HepG2 (cell line): ENCODE measurements around the gene PCSK2. TPM values are rescaled to one million over a fixed set of nuclear protein-coding genes. Genes with fewer than 3 reads are reported as not detected.

Experiments used
- ERF ChIP-seq: IDR thresholded peaks from 2 replicates; pipeline ENCODE4 v1.6.1; 2018; ENCODE audit warnings: missing biosample characterization, missing genetic modification reagents
- HNF4A ChIP-seq: sonication (generic); formaldehyde crosslinking; IDR thresholded peaks from 2 replicates; pipeline ENCODE4 v1.4.0; 2020; ENCODE audit warnings: missing genetic modification reagents
- HNRNPUL1 ChIP-seq: fragments of 200-400 bp; formaldehyde crosslinking; IDR thresholded peaks from 2 replicates; pipeline ENCODE4 v1.6.1; 2017; ENCODE audit warnings: low read depth, mild to moderate bottlenecking, low read length, moderate library complexity
- HOXA5 ChIP-seq: sonication (generic); formaldehyde crosslinking; IDR thresholded peaks from 2 replicates; pipeline ENCODE4 v1.4.0; 2020; ENCODE audit warnings: missing genetic modification reagents
- KAT7 ChIP-seq: IDR thresholded peaks from 2 replicates; pipeline ENCODE4 v1.6.1; 2018; ENCODE audit warnings: borderline replicate concordance, missing compliant biosample characterization
- PRDM15 ChIP-seq: sonication (generic); formaldehyde crosslinking; IDR thresholded peaks from 2 replicates; pipeline ENCODE4 v1.4.0; 2020; ENCODE audit warnings: missing genetic modification reagents
- PTBP1 ChIP-seq: fragments of 200-400 bp; formaldehyde crosslinking; IDR thresholded peaks from 2 replicates; pipeline ENCODE4 v1.6.1; 2018; ENCODE audit warnings: low read length, low read depth; ENCODE audit not compliant: poor library complexity, severe bottlenecking
- TEAD2 ChIP-seq: sonication (generic); formaldehyde crosslinking; IDR thresholded peaks from 2 replicates; pipeline ENCODE4 v1.9.0; 2021; ENCODE audit warnings: missing genetic modification reagents
- ZBTB3 ChIP-seq: sonication (generic); formaldehyde crosslinking; IDR thresholded peaks from 2 replicates; pipeline ENCODE4 v1.4.0; 2020; ENCODE audit warnings: low read depth, mild to moderate bottlenecking, moderate library complexity, missing genetic modification reagents, borderline replicate concordance
- ZMYM2 ChIP-seq: sonication (generic); formaldehyde crosslinking; IDR thresholded peaks from 2 replicates; pipeline ENCODE4 v1.8.0; 2022; ENCODE audit warnings: mild to moderate bottlenecking, missing genetic modification reagents
- ZNF17 ChIP-seq: sonication (generic); formaldehyde crosslinking; IDR thresholded peaks from 2 replicates; pipeline ENCODE4 v1.5.0; 2020; ENCODE audit warnings: mild to moderate bottlenecking, missing genetic modification reagents
- ZNF354B ChIP-seq: sonication (generic); formaldehyde crosslinking; IDR thresholded peaks from 2 replicates; pipeline ENCODE4 v1.8.0; 2022; ENCODE audit warnings: mild to moderate bottlenecking, missing genetic modification reagents
- ZNF615 ChIP-seq: sonication (generic); formaldehyde crosslinking; IDR thresholded peaks from 2 replicates; pipeline ENCODE4 v1.5.0; 2020; ENCODE audit warnings: mild to moderate bottlenecking, missing genetic modification reagents, borderline replicate concordance
- ZNF761 ChIP-seq: sonication (generic); formaldehyde crosslinking; conservative IDR thresholded peaks from 2 replicates; pipeline ENCODE4 v1.4.0; 2020; ENCODE audit warnings: mild to moderate bottlenecking, missing genetic modification reagents
- polyA plus RNA-seq, 8 experiments: library from polyadenylated mRNA; depleted of rRNA in 3 of 8; stranded (reverse) in 7 of 8; unstranded in 1 of 8; fragments of >200 nt; fragmentation: Illumina TruSeq in 4 of 8; extraction: Trizol in 4 of 8; gene quantifications; 2 replicates each; pipeline versions ENCODE4 v1.2.1 to v1.2.3, GENCODE V29; 2011 to 2016; ENCODE audit warnings: low read depth in 4 of 8, missing spikeins in 1 of 8, mixed read lengths in 1 of 8; ENCODE audit not compliant: insufficient read depth in 1 of 8
- total RNA-seq, 5 experiments: library from RNA; depleted of rRNA; stranded (reverse); fragments of >200 nt; fragmentation: Illumina TruSeq; extraction: Trizol; gene quantifications; 2 replicates each; pipeline ENCODE4 v1.2.3, GENCODE V29; 2016; ENCODE audit warnings: low read depth in 1 of 5
- TF ChIP-seq, protein P1 (sequence below), 2 experiments: fragments of 450-650 bp in 1 of 2; sonication (generic) in 1 of 2; formaldehyde crosslinking; IDR thresholded peaks; 2 replicates each; pipeline versions ENCODE4 v1.5.0 to v1.8.0; 2020 to 2022; ENCODE audit warnings: mild to moderate bottlenecking in 1 of 2, missing genetic modification reagents in 1 of 2
- TF ChIP-seq, protein P2 (sequence below): sonication (generic); formaldehyde crosslinking; conservative IDR thresholded peaks from 2 replicates; pipeline ENCODE4 v1.4.0; 2020; ENCODE audit warnings: mild to moderate bottlenecking, missing genetic modification reagents, moderate library complexity
- TF ChIP-seq, protein P3 (sequence below): sonication (generic); formaldehyde crosslinking; IDR thresholded peaks from 2 replicates; pipeline ENCODE4 v1.4.0; 2020; ENCODE audit warnings: missing genetic modification reagents

PCSK2 gene
- total and polyA plus RNA-seq, 2 of the 13 experiments (the other 11 are each of a cell fraction or from before 2014, with no cell fraction given), result not detected

GRCh38 chr20:17504898-17505635, 278.2 kb downstream of the PCSK2 start (continued):
- TF ChIP-seq, protein P1, sequence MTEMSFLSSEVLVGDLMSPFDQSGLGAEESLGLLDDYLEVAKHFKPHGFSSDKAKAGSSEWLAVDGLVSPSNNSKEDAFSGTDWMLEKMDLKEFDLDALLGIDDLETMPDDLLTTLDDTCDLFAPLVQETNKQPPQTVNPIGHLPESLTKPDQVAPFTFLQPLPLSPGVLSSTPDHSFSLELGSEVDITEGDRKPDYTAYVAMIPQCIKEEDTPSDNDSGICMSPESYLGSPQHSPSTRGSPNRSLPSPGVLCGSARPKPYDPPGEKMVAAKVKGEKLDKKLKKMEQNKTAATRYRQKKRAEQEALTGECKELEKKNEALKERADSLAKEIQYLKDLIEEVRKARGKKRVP (CRISPR knock-in tag; IDR thresholded peaks at IDR 0.05), result peak in 1 of 2 experiments; percentile 19; a peak in 1 of 4 replicates
- TF ChIP-seq HNRNPUL1 (no peak), KAT7 (CRISPR knock-in tag) (no peak), HNF4A (CRISPR knock-in tag) (no peak), ZMYM2 (CRISPR knock-in tag) (no peak), ZBTB3 (CRISPR knock-in tag) (0 out of 2 replicates have a peak, but pooled peaks have one; percentile 60), TEAD2 (CRISPR knock-in tag) (no peak), PTBP1 (no peak), ZNF615 (CRISPR knock-in tag) (peak; percentile 95; the same call in 1 of the 2 replicates), PRDM15 (CRISPR knock-in tag) (no peak), ZNF17 (CRISPR knock-in tag) (no peak), ERF (peak; percentile 35; the same call in 1 of the 2 replicates), HOXA5 (CRISPR knock-in tag) (no peak; the same call in 1 of the 2 replicates), ZNF761 (CRISPR knock-in tag) (no peak), ZNF354B (CRISPR knock-in tag) (0 out of 2 replicates have a peak, but pooled peaks have one; percentile 49)
- TF ChIP-seq, protein P2, sequence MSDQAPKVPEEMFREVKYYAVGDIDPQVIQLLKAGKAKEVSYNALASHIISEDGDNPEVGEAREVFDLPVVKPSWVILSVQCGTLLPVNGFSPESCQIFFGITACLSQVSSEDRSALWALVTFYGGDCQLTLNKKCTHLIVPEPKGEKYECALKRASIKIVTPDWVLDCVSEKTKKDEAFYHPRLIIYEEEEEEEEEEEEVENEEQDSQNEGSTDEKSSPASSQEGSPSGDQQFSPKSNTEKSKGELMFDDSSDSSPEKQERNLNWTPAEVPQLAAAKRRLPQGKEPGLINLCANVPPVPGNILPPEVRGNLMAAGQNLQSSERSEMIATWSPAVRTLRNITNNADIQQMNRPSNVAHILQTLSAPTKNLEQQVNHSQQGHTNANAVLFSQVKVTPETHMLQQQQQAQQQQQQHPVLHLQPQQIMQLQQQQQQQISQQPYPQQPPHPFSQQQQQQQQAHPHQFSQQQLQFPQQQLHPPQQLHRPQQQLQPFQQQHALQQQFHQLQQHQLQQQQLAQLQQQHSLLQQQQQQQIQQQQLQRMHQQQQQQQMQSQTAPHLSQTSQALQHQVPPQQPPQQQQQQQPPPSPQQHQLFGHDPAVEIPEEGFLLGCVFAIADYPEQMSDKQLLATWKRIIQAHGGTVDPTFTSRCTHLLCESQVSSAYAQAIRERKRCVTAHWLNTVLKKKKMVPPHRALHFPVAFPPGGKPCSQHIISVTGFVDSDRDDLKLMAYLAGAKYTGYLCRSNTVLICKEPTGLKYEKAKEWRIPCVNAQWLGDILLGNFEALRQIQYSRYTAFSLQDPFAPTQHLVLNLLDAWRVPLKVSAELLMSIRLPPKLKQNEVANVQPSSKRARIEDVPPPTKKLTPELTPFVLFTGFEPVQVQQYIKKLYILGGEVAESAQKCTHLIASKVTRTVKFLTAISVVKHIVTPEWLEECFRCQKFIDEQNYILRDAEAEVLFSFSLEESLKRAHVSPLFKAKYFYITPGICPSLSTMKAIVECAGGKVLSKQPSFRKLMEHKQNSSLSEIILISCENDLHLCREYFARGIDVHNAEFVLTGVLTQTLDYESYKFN (CRISPR knock-in tag), result no peak; the same call in 1 of the 2 replicates
- TF ChIP-seq, protein P3, sequence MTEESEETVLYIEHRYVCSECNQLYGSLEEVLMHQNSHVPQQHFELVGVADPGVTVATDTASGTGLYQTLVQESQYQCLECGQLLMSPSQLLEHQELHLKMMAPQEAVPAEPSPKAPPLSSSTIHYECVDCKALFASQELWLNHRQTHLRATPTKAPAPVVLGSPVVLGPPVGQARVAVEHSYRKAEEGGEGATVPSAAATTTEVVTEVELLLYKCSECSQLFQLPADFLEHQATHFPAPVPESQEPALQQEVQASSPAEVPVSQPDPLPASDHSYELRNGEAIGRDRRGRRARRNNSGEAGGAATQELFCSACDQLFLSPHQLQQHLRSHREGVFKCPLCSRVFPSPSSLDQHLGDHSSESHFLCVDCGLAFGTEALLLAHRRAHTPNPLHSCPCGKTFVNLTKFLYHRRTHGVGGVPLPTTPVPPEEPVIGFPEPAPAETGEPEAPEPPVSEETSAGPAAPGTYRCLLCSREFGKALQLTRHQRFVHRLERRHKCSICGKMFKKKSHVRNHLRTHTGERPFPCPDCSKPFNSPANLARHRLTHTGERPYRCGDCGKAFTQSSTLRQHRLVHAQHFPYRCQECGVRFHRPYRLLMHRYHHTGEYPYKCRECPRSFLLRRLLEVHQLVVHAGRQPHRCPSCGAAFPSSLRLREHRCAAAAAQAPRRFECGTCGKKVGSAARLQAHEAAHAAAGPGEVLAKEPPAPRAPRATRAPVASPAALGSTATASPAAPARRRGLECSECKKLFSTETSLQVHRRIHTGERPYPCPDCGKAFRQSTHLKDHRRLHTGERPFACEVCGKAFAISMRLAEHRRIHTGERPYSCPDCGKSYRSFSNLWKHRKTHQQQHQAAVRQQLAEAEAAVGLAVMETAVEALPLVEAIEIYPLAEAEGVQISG (CRISPR knock-in tag), result no peak
